Prostate gland (tissue), 2 donors: ENCODE measurements around the gene ARID2. TPM values are rescaled to one million over a fixed set of nuclear protein-coding genes. Genes with fewer than 3 reads are reported as not detected.

Source experiments
- DNase-seq: peaks from one replicate; pipeline ENCODE4 v3.0.0-alpha.2; 2019; ENCODE audit warnings: low spot score
- H3K27ac ChIP-seq, 2 donors: fragments of 200-600 bp; sonication (generic); 2 replicates each; pipeline ENCODE4 v1.5.1; 2017 to 2019
- H3K27me3 ChIP-seq: fragments of 200-600 bp; sonication (generic); replicated peaks from 2 replicates; pipeline ENCODE4 v1.5.1; 2019; ENCODE audit not compliant: insufficient read depth
- H3K36me3 ChIP-seq, 2 donors: fragments of 200-600 bp; sonication (generic); 1 replicate in 1 of 2; 2 replicates in 1 of 2; pipeline versions ENCODE4 v1.5.1 to v1.8.1; 2017 to 2019
- H3K4me1 ChIP-seq: fragments of 200-600 bp; sonication (generic); replicated peaks from 2 replicates; pipeline ENCODE4 v1.5.1; 2019
- H3K4me3 ChIP-seq, 2 donors: fragments of 200-600 bp; sonication (generic); 2 replicates each; pipeline ENCODE4 v1.5.1; 2017 to 2019
- H3K9me3 ChIP-seq: fragments of 200-600 bp; sonication (generic); 2 replicates; pipeline ENCODE4 v1.5.1; 2017
- CTCF ChIP-seq, 4 experiments: fragments of 200-600 bp in 2 of 4; fragments of 450-650 bp in 2 of 4; sonication (generic) in 2 of 4; IDR thresholded peaks; 1 replicate in 3 of 4; 2 replicates in 1 of 4; pipeline ENCODE4 v1.5.1; 2016 to 2019; ENCODE audit warnings: antibody characterized with exemption in 4 of 4, mild to moderate bottlenecking in 2 of 4, moderate library complexity in 2 of 4
- POLR2A ChIP-seq: fragments of 450-650 bp; IDR thresholded peaks from one replicate; pipeline ENCODE4 v1.6.1; 2016; ENCODE audit warnings: antibody characterized with exemption, mild to moderate bottlenecking
- POLR2AphosphoS5 ChIP-seq: sonication (generic); formaldehyde crosslinking; IDR thresholded peaks from one replicate; pipeline ENCODE4 v1.6.1; 2017; ENCODE audit warnings: antibody characterized with exemption
- WGBS: methylation state at CpG from one replicate; pipeline ENCODE4 v1.1.5; 2018; 5-methylcytosine and 5-hydroxymethylcytosine counted together
- intact Hi-C: fragments of 100-400 bp; cut with DNase I; formaldehyde crosslinking; loops from one replicate; pipeline ENCODE4 v1.14.2; 2022
- total RNA-seq, 2 donors: library from RNA; depleted of rRNA; stranded (reverse); fragments of >200 nt; gene quantifications; one replicate each; pipeline ENCODE4 v1.1.0, GENCODE V29; 2016

Gene ARID2
- total RNA-seq, 2 donors from 2014 or later, result 29.5 to 47.3 TPM

- DNase-seq, result no peak
Observed at GRCh38 chr12:45707241-45707857, 22.2 kb upstream of the ARID2 start.

GRCh38 chr12:45708363-45708762 lies 21.1 kb upstream of the ARID2 start:
- no peak for DNase-seq
- H3K36me3 ChIP-seq, result no peaks in the 10 kb centered on the region
- no peaks in the 10 kb centered on the region for H3K9me3 ChIP-seq
- intact Hi-C loops, result no loop called here
- H3K27ac ChIP-seq, result no peak overlapping the region
- H3K4me3 ChIP-seq, result no peak overlapping the region
- H3K4me1 ChIP-seq, result no peaks in the 10 kb centered on the region
- no peak for TF ChIP-seq POLR2AphosphoS5
- TF ChIP-seq CTCF (IDR thresholded peaks at IDR 0.05), result no peak
- no peak for TF ChIP-seq POLR2A
- no peaks in the 10 kb centered on the region for H3K27me3 ChIP-seq

More at GRCh38 chr12:45707241-45707857, 22.2 kb upstream of the ARID2 start:
- 78% methylated on average over 10 of the region's 10 CpGs for WGBS
- intact Hi-C loops, result no loop called here
- no peaks in the 10 kb centered on the region for H3K36me3 ChIP-seq
- TF ChIP-seq POLR2A (no peak), POLR2AphosphoS5 (no peak), CTCF (IDR thresholded peaks at IDR 0.05) (no peak)
- no peaks in the 10 kb centered on the region for H3K27me3 ChIP-seq
- H3K27ac ChIP-seq, result no peak overlapping the region
- no peaks in the 10 kb centered on the region for H3K4me1 ChIP-seq
- H3K9me3 ChIP-seq, result no peaks in the 10 kb centered on the region
- no peak overlapping the region for H3K4me3 ChIP-seq

DNA sequence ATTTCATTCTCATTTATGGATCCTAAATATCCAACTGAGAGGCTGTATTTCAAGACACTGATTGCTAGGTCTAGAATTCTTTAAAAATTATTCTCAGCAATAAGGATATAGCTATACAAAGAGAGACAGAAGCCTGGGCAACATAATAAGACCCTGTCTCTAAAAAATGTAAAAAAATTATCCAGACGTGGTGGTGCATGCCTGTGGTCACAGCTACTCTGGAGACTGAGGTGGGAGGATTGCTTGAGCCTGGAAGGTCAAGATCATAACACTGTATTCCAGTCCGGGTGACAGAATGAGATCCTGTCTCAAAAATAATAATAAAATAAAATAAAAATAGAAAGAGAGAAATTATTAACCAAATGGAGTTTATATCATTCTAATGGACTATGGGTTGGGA lies 20.6 kb upstream of the ARID2 start:
- DNase-seq, result no peak
- 71% methylated on average over 2 of the region's 2 CpGs for WGBS
- H3K27me3 ChIP-seq, result no peaks in the 10 kb centered on the region
- intact Hi-C loops, result no loop called here
- H3K36me3 ChIP-seq, result no peaks in the 10 kb centered on the region
- H3K4me1 ChIP-seq, result no peaks in the 10 kb centered on the region
- no peak for TF ChIP-seq POLR2A
- TF ChIP-seq CTCF (IDR thresholded peaks at IDR 0.05), result no peak
- TF ChIP-seq POLR2AphosphoS5, result no peak
- H3K4me3 ChIP-seq, result no peak overlapping the region
- H3K27ac ChIP-seq, result no peak overlapping the region
- H3K9me3 ChIP-seq, result no peaks in the 10 kb centered on the region

DNA sequence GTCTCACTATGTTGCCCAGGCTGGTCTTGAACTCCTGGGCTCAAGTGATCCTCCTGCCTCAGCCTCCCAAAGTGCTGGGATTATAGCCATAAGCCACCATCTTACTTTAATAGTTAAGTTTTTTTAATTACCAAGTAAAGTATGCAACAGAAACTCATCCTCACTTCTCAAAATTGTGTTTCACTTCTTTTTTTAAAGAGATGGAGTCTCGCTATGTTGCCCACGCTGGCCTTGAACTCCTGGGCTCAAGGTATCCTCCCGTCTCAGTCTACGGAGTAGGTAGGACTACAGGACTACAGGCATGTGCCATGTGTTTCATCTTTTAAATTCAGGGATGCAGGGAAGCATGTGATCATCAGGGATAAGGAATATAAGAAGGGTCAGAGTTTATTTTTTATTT lies 17.2 kb upstream of the ARID2 start:
- Histone ChIP-seq H3K4me3 (no peak overlapping the region), H3K9me3 (no peaks in the 10 kb centered on the region), H3K36me3 (no peaks in the 10 kb centered on the region), H3K27ac (no peak overlapping the region), H3K27me3 (no peaks in the 10 kb centered on the region), H3K4me1 (no peaks in the 10 kb centered on the region)
- no peak for TF ChIP-seq POLR2AphosphoS5
- TF ChIP-seq POLR2A, result no peak
- TF ChIP-seq CTCF (IDR thresholded peaks at IDR 0.05), result no peak
- intact Hi-C loops, result no loop called here
- 91% methylated on average over 4 of the region's 4 CpGs for WGBS
- no peak for DNase-seq

GRCh38 chr12:45713078-45713477 lies 16.4 kb upstream of the ARID2 start:
- Histone ChIP-seq H3K9me3 (no peaks in the 10 kb centered on the region), H3K27me3 (no peaks in the 10 kb centered on the region), H3K4me1 (no peaks in the 10 kb centered on the region), H3K27ac (no peak overlapping the region), H3K4me3 (no peak overlapping the region), H3K36me3 (no peaks in the 10 kb centered on the region)
- TF ChIP-seq POLR2AphosphoS5 (no peak), CTCF (IDR thresholded peaks at IDR 0.05) (no peak), POLR2A (no peak)
- intact Hi-C loops, result no loop called here
- WGBS, result 79% methylated on average over 2 of the region's 2 CpGs
- no peak for DNase-seq
